Measurements from ENCODE around the gene COL4A1.

COL4A1 gene

GRCh38 chr13:110208116-110208515 is 98.8 kb downstream of the COL4A1 start:
- Mint-ChIP-seq H3K9me3 (no peaks in the 10 kb centered on the region), H3K4me3 (no peak overlapping the region), H3K27ac (no peak overlapping the region), H3K4me1 (no peaks in the 10 kb centered on the region), H3K36me3 (no peaks in the 10 kb centered on the region)
- no peak for ATAC-seq
- DNase-seq (ENCODE audit: low spot score in 2 of 2): no peak

DNA sequence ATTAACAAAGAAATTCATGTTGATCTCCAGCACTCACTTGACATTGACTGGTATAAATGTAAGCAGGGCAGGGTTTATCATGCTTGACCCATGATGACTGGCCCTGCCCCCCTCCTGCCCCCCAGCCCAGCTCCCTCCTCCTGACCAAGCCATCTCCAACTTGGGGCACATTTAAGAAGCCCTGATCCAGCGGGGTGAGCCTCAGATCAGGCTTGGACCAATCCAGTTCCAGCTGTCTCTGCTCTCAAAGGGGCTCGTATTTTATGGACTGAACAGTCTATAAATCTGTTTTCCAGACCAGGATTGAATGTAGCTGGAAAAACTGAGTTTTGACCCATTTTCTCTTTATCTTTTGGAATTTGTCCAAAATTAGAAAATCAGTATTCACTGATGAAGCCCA is 100.0 kb downstream of the COL4A1 start:
- Mint-ChIP-seq H3K4me3 (no peak overlapping the region), H3K4me1 (no peaks in the 10 kb centered on the region), H3K36me3 (no peaks in the 10 kb centered on the region), H3K27ac (no peak overlapping the region), H3K9me3 (no peaks in the 10 kb centered on the region)
- ATAC-seq (no peak), DNase-seq (ENCODE audit: low spot score in 2 of 2) (no peak)

DNA sequence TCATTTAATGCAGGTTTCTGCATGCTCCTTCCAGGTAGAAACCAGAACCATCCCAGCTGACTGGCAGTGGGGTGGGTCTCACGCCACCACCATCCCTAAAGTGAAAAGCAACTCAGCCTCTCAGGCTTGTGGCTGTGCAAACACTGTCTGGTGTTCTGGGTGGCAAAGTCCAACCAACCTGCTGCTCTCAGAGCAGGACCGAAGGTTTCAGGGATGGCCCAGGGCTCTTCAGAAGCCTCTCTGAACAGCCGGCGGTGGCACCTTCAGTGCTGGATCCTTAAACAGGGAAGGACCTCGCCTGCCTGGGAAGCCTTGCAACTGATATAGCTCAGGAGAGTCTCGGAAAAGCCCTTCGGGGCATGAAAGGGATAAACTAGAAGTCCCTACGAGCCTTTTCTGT is 100.8 kb downstream of the COL4A1 start:
- ATAC-seq: no peak
- no peak for DNase-seq (ENCODE audit: low spot score in 2 of 2)
- Mint-ChIP-seq H3K4me1 (no peaks in the 10 kb centered on the region), H3K36me3 (no peaks in the 10 kb centered on the region), H3K9me3 (no peaks in the 10 kb centered on the region), H3K27ac (no peak overlapping the region), H3K4me3 (no peak overlapping the region)

- ATAC-seq: no peak
- no peaks in the 10 kb centered on the region for H3K9me3 Mint-ChIP-seq
- no peak overlapping the region for H3K27ac Mint-ChIP-seq
- H3K4me3 Mint-ChIP-seq: no peak overlapping the region
- no peak for DNase-seq (ENCODE audit: low spot score in 2 of 2)
- H3K4me1 Mint-ChIP-seq: no peaks in the 10 kb centered on the region
- H3K36me3 Mint-ChIP-seq: no peaks in the 10 kb centered on the region
These were observed 105.8 kb downstream of the COL4A1 start for GRCh38 chr13:110201114-110201513.

GRCh38 chr13:110200276-110200870 is 106.6 kb downstream of the COL4A1 start:
- Mint-ChIP-seq H3K27ac (no peak overlapping the region), H3K4me3 (no peak overlapping the region), H3K36me3 (no peaks in the 10 kb centered on the region), H3K9me3 (no peaks in the 10 kb centered on the region), H3K4me1 (no peaks in the 10 kb centered on the region)
- DNase-seq (ENCODE audit: low spot score in 2 of 2): no peak
- ATAC-seq: no peak

GRCh38 chr13:110199046-110199831 is 107.7 kb downstream of the COL4A1 start:
- ATAC-seq (no peak), DNase-seq (ENCODE audit: low spot score in 2 of 2) (no peak)
- H3K4me3 Mint-ChIP-seq: no peak overlapping the region
- no peak overlapping the region for H3K27ac Mint-ChIP-seq
- no peaks in the 10 kb centered on the region for H3K36me3 Mint-ChIP-seq
- no peaks in the 10 kb centered on the region for H3K4me1 Mint-ChIP-seq
- H3K9me3 Mint-ChIP-seq: no peaks in the 10 kb centered on the region

DNA sequence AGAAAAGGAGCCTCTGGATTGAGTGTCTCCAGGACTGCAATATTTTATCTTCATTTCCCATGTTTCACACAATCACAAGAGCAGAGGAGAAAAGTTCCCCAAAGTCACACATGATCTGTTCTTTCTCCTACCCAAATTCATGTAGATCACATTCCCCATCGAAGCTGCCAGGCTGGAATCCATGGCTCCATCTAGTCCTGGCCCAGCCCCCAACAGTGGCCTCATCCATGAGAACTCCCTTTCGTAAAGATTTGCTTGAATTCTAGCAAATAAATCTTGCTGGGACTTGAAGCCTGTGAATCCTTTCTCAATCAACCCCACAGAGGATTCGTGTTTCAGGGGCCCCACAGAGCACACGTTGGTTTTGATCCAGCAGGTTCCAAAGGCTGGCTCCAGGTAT is 109.5 kb downstream of the COL4A1 start:
- ATAC-seq: no peak
- Mint-ChIP-seq H3K27ac (no peak overlapping the region), H3K4me3 (no peak overlapping the region), H3K9me3 (no peaks in the 10 kb centered on the region), H3K36me3 (no peaks in the 10 kb centered on the region), H3K4me1 (peaks cover 5% of the 10 kb centered on the region)
- DNase-seq (ENCODE audit: low spot score in 2 of 2): no peak

DNA sequence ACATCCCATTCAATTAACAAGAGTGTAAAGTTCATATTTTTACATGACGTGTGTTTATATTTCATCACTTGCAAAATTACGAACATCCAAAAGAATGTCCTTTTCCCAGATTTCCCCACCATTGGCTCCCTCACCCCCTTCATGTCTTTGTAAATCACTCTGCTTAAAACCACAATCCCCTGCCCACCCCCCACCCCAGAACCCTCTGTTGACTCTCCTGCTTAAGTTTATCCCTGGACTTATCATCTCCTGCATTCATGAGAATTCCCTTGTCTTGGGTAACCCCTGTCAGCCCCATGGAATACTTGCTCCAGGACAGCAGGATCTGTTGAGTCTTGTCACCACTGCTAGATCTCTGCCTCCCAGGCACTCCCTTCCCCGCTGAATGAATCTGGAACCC is 109.9 kb downstream of the COL4A1 start:
- Mint-ChIP-seq H3K36me3 (no peaks in the 10 kb centered on the region), H3K4me1 (peaks cover 5% of the 10 kb centered on the region), H3K9me3 (no peaks in the 10 kb centered on the region), H3K4me3 (no peak overlapping the region), H3K27ac (no peak overlapping the region)
- ATAC-seq: no peak
- no peak for DNase-seq (ENCODE audit: low spot score in 2 of 2)

DNA sequence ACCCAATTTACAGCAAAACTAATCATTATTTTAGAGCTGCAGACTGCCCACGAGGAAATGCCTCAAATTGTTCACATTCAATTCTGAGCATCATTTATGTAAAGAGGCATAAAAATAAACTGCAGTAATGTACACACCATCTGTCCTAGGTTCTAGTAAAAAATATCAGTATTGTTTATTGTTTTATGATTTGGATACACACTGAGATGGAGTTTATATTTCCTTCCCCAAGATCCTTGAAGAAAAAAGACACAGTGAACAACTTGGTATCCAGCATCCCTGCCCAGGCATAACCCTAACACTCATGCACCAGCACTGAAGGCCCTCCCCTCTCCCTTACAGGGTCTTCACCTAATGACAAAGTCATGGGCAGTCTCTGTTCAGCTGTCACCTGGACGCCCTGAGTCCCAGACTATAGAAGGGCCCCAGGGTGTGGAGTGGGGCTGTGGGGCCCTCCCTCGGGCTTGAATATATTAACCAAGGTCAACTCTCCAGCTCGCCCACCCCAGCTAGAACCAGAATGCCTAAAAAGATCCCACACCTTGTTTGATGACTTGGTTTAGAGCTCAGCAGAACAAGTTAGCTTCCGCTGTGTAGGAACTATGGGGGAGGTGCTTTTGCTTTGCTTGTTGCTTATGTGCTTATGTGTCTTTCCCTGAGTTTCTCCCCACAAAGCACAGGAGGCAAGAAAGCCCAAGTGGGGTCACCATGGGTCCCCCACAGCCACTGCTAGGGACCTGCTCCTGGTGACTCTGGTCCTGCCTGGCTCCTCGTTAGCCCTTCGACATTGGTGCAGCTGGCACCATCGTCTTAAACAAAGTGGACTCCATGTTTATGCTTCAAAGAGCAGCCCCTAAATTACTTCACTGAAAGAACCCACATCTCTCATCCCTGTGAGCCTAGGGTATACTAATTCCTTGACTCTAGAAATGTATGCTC is 111.1 kb downstream of the COL4A1 start:
- no peak for DNase-seq (ENCODE audit: low spot score in 2 of 2)
- no peak overlapping the region for H3K27ac Mint-ChIP-seq
- no peaks in the 10 kb centered on the region for H3K9me3 Mint-ChIP-seq

GRCh38 chr13:110194451-110194850 is 112.5 kb downstream of the COL4A1 start:
- no peak for ATAC-seq
- H3K4me3 Mint-ChIP-seq: no peak overlapping the region
- DNase-seq (ENCODE audit: low spot score in 2 of 2): no peak
- peaks cover 5% of the 10 kb centered on the region for H3K4me1 Mint-ChIP-seq
- H3K27ac Mint-ChIP-seq: no peak overlapping the region
- H3K9me3 Mint-ChIP-seq: no peaks in the 10 kb centered on the region
- H3K36me3 Mint-ChIP-seq: no peaks in the 10 kb centered on the region

More for the DNA sequence above, 111.1 kb downstream of the COL4A1 start:
- no peak overlapping the region for H3K4me3 Mint-ChIP-seq
- H3K4me1 Mint-ChIP-seq: peaks cover 5% of the 10 kb centered on the region
- no peaks in the 10 kb centered on the region for H3K36me3 Mint-ChIP-seq
- no peak for ATAC-seq

DNA sequence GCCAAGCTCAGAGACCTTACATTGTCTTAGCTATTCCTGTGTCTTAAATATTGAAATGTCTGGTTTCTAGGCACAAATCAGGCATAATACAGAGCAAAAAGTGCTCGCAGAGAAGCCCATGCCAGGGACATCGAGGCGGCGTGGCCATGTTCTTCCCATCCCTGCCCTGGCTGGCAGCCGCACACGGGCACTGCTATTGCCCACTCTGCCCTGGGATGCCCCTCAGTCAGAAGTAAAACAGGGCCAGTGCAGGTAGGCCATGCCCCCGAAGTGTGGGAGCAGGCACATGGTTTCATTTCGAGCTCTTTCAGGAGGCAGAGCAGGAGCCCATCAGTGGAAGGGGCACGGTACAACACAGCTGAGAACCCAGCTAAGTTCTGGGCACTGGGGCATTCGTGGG is 113.5 kb downstream of the COL4A1 start:
- Mint-ChIP-seq H3K36me3 (no peaks in the 10 kb centered on the region), H3K9me3 (no peaks in the 10 kb centered on the region), H3K27ac (no peak overlapping the region), H3K4me3 (no peak overlapping the region), H3K4me1 (peaks cover 5% of the 10 kb centered on the region)
- ATAC-seq (no peak), DNase-seq (ENCODE audit: low spot score in 2 of 2) (no peak)

GRCh38 chr13:110192472-110192871 is 114.5 kb downstream of the COL4A1 start:
- no peaks in the 10 kb centered on the region for H3K9me3 Mint-ChIP-seq
- ATAC-seq (no peak), DNase-seq (ENCODE audit: low spot score in 2 of 2) (no peak)
- no peak overlapping the region for H3K27ac Mint-ChIP-seq
- H3K36me3 Mint-ChIP-seq: no peaks in the 10 kb centered on the region
- H3K4me1 Mint-ChIP-seq: peaks cover 5% of the 10 kb centered on the region
- H3K4me3 Mint-ChIP-seq: no peak overlapping the region

DNA sequence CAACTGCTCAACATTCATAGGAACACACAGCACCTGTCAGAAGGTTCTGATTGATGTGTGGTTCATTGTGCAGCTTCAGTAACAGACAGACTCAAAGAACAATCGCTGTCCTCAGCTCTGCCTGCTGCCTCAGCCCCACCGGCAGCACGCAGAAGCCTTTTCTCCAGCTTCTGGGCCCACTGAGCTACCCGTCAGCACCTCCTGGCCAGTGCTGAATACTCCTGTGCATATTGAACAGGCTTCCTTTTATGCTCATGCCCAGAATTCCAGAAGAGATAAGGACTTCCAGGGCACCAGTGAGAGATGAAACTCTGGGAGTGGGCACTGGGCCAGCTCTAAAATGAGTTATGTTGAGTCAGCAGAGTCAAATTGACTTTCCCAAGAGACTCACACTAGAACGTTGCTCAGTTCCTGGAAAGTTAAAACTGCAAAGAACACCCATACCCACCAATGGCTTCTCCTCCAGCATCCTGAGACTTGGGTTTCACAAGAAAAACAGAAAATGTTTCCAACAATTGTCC is 119.3 kb downstream of the COL4A1 start:
- H3K4me1 Mint-ChIP-seq: no peaks in the 10 kb centered on the region
- H3K9me3 Mint-ChIP-seq: no peaks in the 10 kb centered on the region
- H3K27ac Mint-ChIP-seq: no peak overlapping the region
- DNase-seq (ENCODE audit: low spot score in 2 of 2): no peak
- H3K4me3 Mint-ChIP-seq: no peak overlapping the region
- no peaks in the 10 kb centered on the region for H3K36me3 Mint-ChIP-seq
- no peak for ATAC-seq

DNA sequence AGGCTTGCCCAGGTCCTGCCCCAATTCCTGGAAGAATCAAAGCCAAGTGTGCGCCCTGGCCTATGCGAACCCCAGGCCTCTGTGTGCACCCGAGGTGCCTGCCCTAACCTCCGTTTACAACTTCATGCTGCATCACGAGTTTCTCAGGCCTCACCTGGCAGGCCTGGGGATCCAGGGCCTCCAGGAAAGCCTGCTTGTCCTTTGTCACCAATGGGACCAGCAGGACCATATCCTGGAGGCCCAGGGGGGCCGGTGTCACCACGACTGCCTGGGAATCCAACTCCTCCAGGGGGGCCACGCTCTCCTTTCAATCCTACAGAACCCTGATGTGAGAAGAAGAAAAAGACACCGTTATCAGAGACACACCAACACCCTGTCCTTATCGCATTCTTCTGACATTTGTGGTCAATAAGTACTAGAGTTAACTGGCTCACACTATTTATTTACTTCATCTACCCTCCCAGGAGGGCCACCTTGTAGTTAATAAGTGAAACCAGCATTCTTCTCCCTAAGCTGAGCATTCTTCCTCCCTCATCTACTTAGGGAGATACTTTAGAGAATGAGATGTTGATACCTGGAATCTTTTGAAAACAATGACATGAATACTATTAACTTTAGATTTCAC is 120.6 kb downstream of the COL4A1 start:
- H3K4me3 Mint-ChIP-seq: no peak overlapping the region
- DNase-seq (ENCODE audit: low spot score in 2 of 2): no peak
- H3K36me3 Mint-ChIP-seq: no peaks in the 10 kb centered on the region
- no peak for ATAC-seq
- no peak overlapping the region for H3K27ac Mint-ChIP-seq
- no peaks in the 10 kb centered on the region for H3K4me1 Mint-ChIP-seq
- no peaks in the 10 kb centered on the region for H3K9me3 Mint-ChIP-seq

- H3K4me3 Mint-ChIP-seq: no peak overlapping the region
- DNase-seq (ENCODE audit: low spot score in 2 of 2) (no peak), ATAC-seq (no peak)
- no peak overlapping the region for H3K27ac Mint-ChIP-seq
- no peaks in the 10 kb centered on the region for H3K36me3 Mint-ChIP-seq
- no peaks in the 10 kb centered on the region for H3K4me1 Mint-ChIP-seq
- no peaks in the 10 kb centered on the region for H3K9me3 Mint-ChIP-seq
These were observed 121.3 kb downstream of the COL4A1 start for GRCh38 chr13:110185696-110186095.

All from stimulated activated effector memory CD8-positive, alpha-beta T cell treated with anti-CD3 and anti-CD28 coated beads, Interleukin-12 subunit alpha, Interleukin-12 subunit beta, amount 100 ng/mL, for 72 hours (primary cell).